SH-SY5Y (cell line): ENCODE results near the gene TRPM4.

Source experiments
- GATA2 ChIP-seq: IDR thresholded peaks from 2 replicates; pipeline ENCODE4 v1.6.1; 2011; ENCODE audit warnings: mild to moderate bottlenecking, low read depth, low read length
- GATA3 ChIP-seq: IDR thresholded peaks from 2 replicates; pipeline ENCODE4 v1.6.1; 2011; ENCODE audit warnings: low read depth, mild to moderate bottlenecking, low read length, moderate library complexity

Gene TRPM4

DNA sequence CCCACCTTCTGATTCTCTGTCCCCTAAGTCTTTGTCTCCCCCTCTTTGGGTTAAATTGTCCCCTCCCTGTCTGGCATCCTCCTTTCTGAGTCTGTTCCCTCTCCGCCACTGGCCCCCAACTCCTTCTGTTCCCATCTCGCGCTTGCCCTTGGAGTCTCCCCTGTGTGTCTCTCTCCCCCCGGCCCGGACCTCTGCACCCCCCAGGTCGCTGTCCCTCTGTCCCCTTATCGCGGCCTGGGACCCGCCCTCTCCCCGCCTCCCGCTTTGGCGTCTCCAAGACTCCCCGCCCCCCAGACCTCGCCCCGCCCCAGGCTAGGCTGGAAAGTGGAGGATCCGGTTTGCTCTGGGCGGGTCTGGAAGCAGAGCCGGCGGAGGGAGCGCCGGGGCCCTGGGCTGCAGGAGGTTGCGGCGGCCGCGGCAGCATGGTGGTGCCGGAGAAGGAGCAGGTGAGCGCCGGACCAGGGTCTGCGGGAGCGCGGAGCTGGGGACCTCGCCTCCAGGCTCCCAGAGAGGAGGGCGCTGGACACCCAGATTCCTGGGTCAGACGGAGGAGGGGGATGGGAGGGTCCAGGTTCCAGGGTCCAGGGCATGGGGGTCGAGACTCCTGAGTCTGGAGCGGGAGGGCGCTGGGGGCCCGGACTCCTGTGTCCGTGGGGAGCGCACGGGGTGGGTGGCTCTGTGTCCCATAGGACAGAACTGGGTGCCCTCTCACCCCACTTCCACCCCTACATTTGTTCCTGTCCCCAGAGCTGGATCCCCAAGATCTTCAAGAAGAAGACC, at the start of gene TRPM4:
Gene TRPM4 (plus strand): TSS at position 348 of the 780 bp plus-strand sequence. CDS start 75 bp downstream, at position 423.
- TF ChIP-seq GATA2 (no peak), GATA3 (no peak)

DNA sequence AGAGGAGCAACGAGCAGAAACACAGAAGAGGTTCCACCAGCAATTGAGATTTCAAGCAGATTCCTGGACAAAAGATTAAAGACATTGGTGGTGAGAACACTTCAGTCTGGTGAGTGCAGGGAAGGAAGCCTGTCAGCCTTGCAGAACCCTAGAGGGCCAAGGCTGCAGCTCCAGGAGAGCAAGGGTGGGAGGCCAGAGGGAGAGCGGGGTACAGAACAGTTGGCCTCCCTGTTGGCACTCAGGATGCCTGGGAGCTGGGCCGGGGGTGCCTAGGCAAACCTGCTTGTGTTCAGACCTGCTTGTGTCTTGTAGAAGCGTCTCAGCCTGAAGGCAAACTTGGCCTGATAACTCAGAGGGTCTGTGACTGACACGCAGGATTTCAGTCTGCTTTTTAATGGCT, 48.5 kb upstream of the TRPM4 start:
- no peak for TF ChIP-seq GATA2
- TF ChIP-seq GATA3, result no peak

DNA sequence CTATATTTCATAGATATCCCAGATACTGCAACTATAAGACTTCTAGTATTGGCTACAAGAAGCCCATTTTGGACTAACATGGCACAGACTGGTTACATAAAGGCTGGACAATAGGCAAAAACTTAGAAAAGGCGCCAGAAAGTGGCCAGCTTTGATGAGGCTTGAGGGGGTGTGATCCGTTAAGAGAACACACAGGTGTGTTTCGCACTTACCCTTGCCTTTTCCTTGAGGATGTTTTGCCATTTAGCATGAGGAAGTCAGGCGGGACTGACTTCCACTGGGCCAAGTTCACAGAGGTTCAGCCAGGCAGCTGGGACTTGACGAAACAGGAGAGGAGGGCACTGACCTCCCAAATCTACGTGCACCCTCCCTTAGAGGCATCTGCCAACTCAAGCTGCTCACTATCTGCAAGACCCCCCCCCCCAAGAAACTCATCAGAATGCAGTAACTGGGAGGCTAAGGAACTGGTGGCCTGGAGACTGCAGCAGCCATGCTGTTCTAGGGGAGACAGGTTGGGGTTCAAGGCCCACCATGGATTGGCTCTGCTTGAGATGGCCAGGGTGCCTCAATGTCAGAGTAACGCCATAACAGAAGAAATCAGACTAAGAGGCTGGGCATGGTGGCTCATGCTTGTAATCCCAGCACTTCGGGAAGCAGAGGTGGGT, 47.9 kb upstream of the TRPM4 start:
- TF ChIP-seq GATA2, result no peak
- no peak for TF ChIP-seq GATA3

DNA sequence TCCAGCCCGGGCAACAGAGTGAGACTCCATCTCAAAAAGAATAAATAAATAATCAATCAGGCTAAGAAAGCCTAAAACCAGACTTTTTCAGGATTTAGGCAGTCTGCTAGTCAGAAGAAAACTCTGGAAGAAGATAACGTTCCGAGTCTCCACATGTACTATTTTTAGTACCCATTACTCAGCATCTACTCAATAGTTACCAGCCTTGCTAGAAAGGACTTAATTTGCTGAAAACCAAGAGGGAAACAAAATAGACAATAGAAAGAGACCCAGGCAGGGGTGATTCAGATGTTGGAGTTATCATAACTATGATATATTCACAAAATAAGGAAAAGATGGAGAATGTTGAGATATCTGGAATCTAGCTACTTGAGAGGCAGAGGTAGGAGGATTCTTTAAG, 47.0 kb upstream of the TRPM4 start:
- TF ChIP-seq GATA3 (no peak), GATA2 (no peak)

DNA sequence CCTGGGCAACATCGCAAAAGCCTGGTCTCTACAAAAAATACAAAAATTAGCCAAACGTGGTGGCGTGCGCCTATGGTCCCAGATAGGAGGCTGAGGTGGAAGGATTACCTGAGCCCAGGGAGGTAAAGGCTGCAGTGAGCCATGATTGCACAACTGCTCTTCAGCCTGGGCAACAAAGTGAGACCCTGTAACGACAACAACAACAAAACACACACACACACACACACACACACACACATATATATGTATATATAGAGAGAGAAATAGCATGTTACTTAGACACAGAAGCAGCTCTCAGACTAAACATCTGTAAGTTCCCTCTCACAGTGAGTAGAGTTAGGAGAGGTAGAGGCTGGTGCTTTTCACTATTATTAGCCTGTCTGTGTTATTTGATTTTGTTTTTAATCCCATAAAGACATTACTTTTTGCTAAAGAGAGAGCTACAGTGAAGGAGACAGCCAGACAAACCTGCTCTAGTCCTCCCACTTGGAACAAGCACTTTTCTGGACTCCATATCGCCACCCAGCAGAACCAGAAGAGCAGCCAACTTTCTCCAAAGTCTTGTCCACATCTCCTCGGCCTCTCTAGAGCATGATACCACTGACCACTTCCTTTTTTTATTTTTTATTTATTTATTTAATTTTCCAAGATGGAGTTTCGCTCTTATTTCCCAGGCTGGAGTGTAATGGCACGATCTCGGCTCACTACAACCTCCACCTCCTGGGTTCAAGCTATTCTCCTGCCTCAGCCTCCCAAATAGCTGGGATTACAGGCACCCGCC, 46.2 kb upstream of the TRPM4 start:
- TF ChIP-seq GATA3 (no peak), GATA2 (no peak)

DNA sequence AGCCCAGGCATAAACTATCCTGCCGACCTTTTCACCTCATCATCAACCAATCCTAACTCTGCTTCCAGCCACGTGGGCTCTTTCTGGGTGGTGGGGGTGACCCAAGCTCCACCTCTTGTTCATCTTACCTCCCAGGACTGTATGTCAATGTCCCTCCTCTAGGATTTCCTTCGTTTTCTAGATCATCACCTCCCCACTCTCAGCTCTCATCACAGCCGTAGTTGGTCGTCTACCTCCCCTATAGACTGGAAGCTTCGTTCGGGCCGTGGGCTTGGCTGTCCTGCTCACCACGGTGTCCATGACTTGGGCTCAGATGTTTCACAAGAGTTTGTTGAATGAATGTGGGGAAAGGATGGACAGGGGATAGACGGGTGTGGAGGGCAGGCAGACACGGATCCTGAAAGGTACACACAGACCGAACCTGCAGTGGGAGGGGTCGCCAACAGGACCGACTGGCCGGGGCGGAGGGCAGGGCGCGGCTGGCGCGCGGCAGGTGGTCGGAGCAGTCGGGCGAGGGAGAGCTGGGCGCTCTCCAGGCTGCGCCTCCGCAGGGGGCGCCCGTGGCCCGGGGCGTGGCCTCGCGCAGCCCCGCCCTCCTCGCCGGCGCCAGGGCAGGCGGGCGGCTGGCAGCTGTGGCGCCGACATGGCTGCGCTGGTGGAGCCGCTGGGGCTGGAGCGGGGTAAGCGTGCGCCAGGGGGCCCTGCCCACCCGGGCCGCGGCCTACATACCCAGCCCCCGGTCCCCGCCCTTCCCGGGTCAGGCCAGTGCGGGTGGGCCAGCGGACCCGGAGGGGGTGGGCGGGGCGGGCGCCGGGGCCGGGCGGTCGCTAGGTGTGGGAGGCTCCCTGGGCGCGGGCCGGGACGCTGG, 43.6 kb upstream of the TRPM4 start, which contains the start of gene LIN7B:
Gene LIN7B (plus strand): TSS at position 609 of the 868 bp plus-strand sequence. CDS start 35 bp downstream, at position 644.
- TF ChIP-seq GATA2 (no peak), GATA3 (no peak)

DNA sequence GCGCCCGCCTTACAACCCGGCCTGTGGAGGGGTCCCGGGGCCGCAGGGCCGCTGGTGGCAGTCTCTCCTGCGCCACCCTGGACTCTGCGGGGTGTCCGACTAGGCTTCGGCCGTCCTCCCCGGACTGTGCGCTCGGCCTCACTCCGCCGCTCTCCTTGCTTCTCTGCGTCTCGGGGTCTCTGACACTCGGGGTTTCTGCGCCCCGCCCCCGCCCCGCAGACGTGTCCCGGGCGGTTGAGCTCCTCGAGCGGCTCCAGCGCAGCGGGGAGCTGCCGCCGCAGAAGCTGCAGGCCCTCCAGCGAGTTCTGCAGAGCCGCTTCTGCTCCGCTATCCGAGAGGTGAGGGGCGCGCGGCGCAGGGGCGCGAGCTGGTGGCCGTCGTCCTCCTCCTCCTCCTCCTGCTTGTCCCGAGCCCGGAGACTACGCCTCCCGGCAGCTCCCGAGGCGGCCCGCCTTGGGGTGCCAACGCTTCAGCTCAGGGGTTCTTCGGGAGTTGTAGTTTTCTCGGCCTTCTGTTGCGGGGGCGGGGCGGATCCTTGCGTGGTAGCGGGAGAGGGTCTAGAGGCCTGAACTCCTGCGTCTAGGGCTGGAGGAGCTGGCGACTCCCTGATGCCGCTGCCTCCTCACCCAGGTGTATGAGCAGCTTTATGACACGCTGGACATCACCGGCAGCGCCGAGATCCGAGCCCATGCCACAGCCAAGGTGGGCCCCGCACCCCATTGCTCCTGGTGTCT, 42.8 kb upstream of the TRPM4 start:
- TF ChIP-seq GATA3 (no peak), GATA2 (no peak)

DNA sequence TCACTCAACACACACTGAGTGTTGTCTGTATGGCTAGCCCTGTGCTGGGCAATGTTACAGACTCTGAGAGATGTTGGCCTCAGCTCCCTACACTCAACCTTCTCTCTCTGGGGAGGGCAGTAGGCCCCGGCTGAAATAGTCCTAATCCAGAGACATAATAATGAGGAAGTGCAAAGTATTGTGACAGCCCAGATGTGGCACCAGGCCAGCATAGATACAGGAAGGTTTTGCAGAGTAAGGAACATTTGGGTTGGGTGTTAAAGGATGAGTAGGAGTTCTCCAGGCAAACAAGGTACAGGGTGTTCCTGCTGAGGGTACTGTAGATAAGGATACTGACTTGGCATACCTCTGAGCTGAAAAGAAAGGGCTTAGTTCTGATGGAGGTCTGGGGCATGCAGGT, 41.0 kb upstream of the TRPM4 start:
- no peak for TF ChIP-seq GATA2
- TF ChIP-seq GATA3, result no peak

DNA sequence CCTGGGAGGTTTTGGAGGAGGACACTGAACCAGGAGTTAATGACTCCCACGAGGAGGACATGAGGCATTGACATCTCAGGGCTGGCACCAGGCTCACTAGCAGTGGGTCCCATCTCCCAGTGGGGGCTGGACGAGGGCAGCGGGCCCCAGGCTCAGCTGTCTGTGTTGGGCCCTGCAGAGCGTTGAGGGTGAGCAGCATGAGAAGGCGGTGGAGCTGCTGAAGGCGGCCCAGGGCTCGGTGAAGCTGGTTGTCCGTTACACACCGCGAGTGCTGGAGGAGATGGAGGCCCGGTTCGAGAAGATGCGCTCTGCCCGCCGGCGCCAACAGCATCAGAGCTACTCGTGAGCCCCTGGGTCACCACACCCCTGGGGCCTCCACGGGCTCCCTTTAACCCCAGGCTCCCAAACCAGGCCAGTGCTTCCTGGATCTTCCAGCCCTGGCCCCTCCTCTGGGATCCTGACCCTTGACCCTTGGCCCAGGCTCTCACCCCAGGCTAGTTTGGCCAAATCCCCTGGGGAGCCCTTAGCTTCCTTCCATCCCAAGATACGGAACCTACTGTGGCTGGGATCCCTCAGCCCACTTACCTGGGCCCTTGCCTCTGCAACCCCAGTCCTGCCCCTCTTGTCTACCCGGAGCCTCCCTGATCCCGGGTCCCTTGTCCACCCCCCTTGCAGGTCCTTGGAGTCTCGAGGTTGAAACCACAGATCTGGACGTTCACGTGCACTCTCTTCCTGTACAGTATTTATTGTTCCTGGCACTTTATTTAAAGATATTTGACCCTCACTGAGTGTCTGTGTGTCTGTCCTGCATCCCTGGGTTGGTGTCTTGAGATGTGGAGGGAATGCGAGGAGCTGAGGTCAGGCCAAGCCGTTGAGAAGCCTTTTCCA, 39.7 kb upstream of the TRPM4 start:
- TF ChIP-seq GATA2 (no peak), GATA3 (no peak)

DNA sequence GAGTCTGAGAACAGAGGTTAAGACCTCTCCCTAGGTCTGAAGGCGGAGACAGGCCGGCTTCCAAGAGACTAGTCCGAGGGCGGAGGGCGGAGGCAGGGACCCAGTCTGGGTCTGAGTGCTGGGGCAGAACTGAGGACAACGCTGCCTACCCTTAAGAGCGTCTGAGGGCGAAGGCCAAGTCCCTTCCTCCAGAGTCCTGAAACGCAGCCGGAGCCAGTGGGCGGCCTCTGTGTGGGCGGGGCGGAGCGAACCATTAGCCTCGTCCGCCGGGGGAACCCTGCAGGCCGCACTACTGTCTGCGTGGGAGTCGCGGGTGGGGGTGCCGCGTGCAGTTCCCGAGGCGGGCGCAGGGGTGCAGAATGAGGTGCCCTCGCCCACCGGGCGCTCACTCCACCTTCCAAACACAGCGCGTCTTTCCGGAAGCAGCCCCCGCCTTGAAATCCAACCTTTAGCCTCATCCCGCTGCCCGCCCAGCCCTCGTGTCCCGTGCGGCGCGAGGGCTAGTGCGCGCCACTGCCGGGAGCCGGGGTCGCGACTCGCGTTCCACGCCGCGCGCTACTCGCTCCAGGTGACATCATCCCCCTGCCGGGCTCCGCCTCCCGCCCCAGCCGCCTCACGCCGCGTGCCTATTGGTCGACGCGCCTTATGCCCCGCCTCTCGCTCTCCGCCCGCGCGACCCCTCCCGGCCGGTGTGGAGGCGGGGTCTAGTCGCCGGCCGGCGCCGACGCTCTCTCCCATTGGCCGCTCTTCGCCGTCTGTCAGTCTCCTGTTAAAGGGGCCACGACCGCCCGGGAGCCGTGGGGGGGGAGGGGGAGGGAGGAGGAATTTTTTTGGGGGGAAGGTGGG, 38.8 kb upstream of the TRPM4 start, which contains the start of gene C19orf73:
Gene C19orf73 (minus strand): TSS at position 579 of the 846 bp plus-strand sequence. CDS start 121 bp downstream, at position 458.
- TF ChIP-seq GATA3, result no peak
- TF ChIP-seq GATA2, result no peak
